ENCODE data around the gene DUSP8. TPM values are rescaled to one million over a fixed set of nuclear protein-coding genes. Genes with fewer than 3 reads are reported as not detected.

DUSP8 gene
- polyA plus RNA-seq, 1 experiment, result 1.5 TPM

- H3K9me3 ChIP-seq (ENCODE audit: control insufficient read depth, insufficient read depth, low read length), result no peaks in the 10 kb centered on the region; the same call in 1 of the 2 replicates
- no peak overlapping the region for H3K27ac ChIP-seq (ENCODE audit: low read depth, low read length)
- CTCF ChIA-PET, result interaction anchor here (0.6 to 2.6 kb wide), 16 partner anchors 12 to 287 kb away, joined by 3 to 87 read pairs (median 6); no protein-coding TSS in a partner anchor
- no peak overlapping the region for H3K4me3 ChIP-seq (ENCODE audit: low read depth, low read length)
- no peak for TF ChIP-seq CTCF (IDR thresholded peaks at IDR 0.05; ENCODE audit: low read depth, low read length)
- POLR2A ChIA-PET, result no interaction called here
- DNase-seq (ENCODE audit: low read depth, low spot score), result no peak
- peaks cover 59% of the 10 kb centered on the region for H3K27me3 ChIP-seq (ENCODE audit: control insufficient read depth, insufficient read depth, low read length)
Observed at GRCh38 chr11:1546077-1546535, 26.0 kb downstream of the DUSP8 start.

- Histone ChIP-seq H3K4me3 (ENCODE audit: low read depth, low read length) (no peak overlapping the region), H3K27me3 (ENCODE audit: control insufficient read depth, insufficient read depth, low read length) (peaks cover 59% of the 10 kb centered on the region), H3K9me3 (ENCODE audit: control insufficient read depth, insufficient read depth, low read length) (no peaks in the 10 kb centered on the region; the same call in 1 of the 2 replicates), H3K27ac (ENCODE audit: low read depth, low read length) (no peak overlapping the region)
- POLR2A ChIA-PET, result no interaction called here
- CTCF ChIA-PET, result interaction anchor here (2.6 kb wide), 1 partner anchor 29 kb away, joined by 87 read pairs; no protein-coding TSS in a partner anchor
- no peak for TF ChIP-seq CTCF (IDR thresholded peaks at IDR 0.05; ENCODE audit: low read depth, low read length)
- no peak for DNase-seq (ENCODE audit: low read depth, low spot score)
Observed at GRCh38 chr11:1545432-1545831, 26.6 kb downstream of the DUSP8 start.

GRCh38 chr11:1544536-1544935 is 27.5 kb downstream of the DUSP8 start:
- H3K4me3 ChIP-seq (ENCODE audit: low read depth, low read length), result no peak overlapping the region
- CTCF ChIA-PET, result no interaction called here
- no peaks in the 10 kb centered on the region; the same call in 1 of the 2 replicates for H3K9me3 ChIP-seq (ENCODE audit: control insufficient read depth, insufficient read depth, low read length)
- no peak for TF ChIP-seq CTCF (IDR thresholded peaks at IDR 0.05; ENCODE audit: low read depth, low read length)
- DNase-seq (ENCODE audit: low read depth, low spot score), result no peak
- H3K27ac ChIP-seq (ENCODE audit: low read depth, low read length), result no peak overlapping the region
- POLR2A ChIA-PET, result no interaction called here
- H3K27me3 ChIP-seq (ENCODE audit: control insufficient read depth, insufficient read depth, low read length), result peaks cover 59% of the 10 kb centered on the region

- ChIA-PET CTCF (no interaction called here), POLR2A (no interaction called here)
- DNase-seq (ENCODE audit: low read depth, low spot score), result no peak
- no peak overlapping the region for H3K27ac ChIP-seq (ENCODE audit: low read depth, low read length)
- H3K27me3 ChIP-seq (ENCODE audit: control insufficient read depth, insufficient read depth, low read length), result peaks cover 59% of the 10 kb centered on the region
- H3K9me3 ChIP-seq (ENCODE audit: control insufficient read depth, insufficient read depth, low read length), result no peaks in the 10 kb centered on the region; the same call in 1 of the 2 replicates
- no peak overlapping the region for H3K4me3 ChIP-seq (ENCODE audit: low read depth, low read length)
- no peak for TF ChIP-seq CTCF (IDR thresholded peaks at IDR 0.05; ENCODE audit: low read depth, low read length)
Observed at GRCh38 chr11:1543606-1544263, 28.3 kb downstream of the DUSP8 start.

GRCh38 chr11:1542267-1542666 is 29.8 kb downstream of the DUSP8 start:
- no peak for DNase-seq (ENCODE audit: low read depth, low spot score)
- ChIA-PET CTCF (no interaction called here), POLR2A (no interaction called here)
- Histone ChIP-seq H3K27me3 (ENCODE audit: control insufficient read depth, insufficient read depth, low read length) (peaks cover 51% of the 10 kb centered on the region), H3K4me3 (ENCODE audit: low read depth, low read length) (no peak overlapping the region), H3K9me3 (ENCODE audit: control insufficient read depth, insufficient read depth, low read length) (peaks cover 3% of the 10 kb centered on the region), H3K27ac (ENCODE audit: low read depth, low read length) (no peak overlapping the region)
- TF ChIP-seq CTCF (IDR thresholded peaks at IDR 0.05; ENCODE audit: low read depth, low read length), result no peak
